RPMI8226 (cell line): ENCODE measurements around the gene ZGLP1.

Experiments
- DNase-seq: peaks from one replicate; pipeline ENCODE4 v3.0.0-alpha.2; 2015

ZGLP1 gene

GRCh38 chr19:10325732-10326131, 16.1 kb upstream of the ZGLP1 start:
- no peak for DNase-seq

- no peak for DNase-seq
These were observed 12.5 kb upstream of the ZGLP1 start for GRCh38 chr19:10321874-10322835.

- no peak for DNase-seq
These were observed 11.8 kb upstream of the ZGLP1 start for GRCh38 chr19:10321417-10321797.

GRCh38 chr19:10320602-10321416, 11.2 kb upstream of the ZGLP1 start:
- no peak for DNase-seq

GRCh38 chr19:10318807-10319682, 9.4 kb upstream of the ZGLP1 start:
- DNase-seq, result no peak

- DNase-seq, result no peak
These were observed 8.3 kb upstream of the ZGLP1 start for GRCh38 chr19:10317857-10318462.

- DNase-seq, result no peak
These were observed 7.6 kb upstream of the ZGLP1 start for GRCh38 chr19:10317045-10317856.

GRCh38 chr19:10316229-10317044, 6.8 kb upstream of the ZGLP1 start:
- DNase-seq, result no peak

- DNase-seq, result peak; percentile 92
These were observed 6.0 kb upstream of the ZGLP1 start, which contains the start of gene FDX2 for GRCh38 chr19:10315335-10316214. Gene FDX2 (minus strand): TSS chr19:10316015. CDS start chr19:10315996, 19 bp downstream.

- no peak for DNase-seq
These were observed 3.3 kb downstream of the ZGLP1 start for GRCh38 chr19:10306327-10306726.

GRCh38 chr19:10305139-10305806, 4.3 kb downstream of the ZGLP1 start:
- no peak for DNase-seq

GRCh38 chr19:10299545-10300458, 9.8 kb downstream of the ZGLP1 start:
- DNase-seq, result peak; percentile 40

- no peak for DNase-seq
These were observed 13.6 kb downstream of the ZGLP1 start for GRCh38 chr19:10295847-10296591.

- no peak for DNase-seq
These were observed 14.2 kb downstream of the ZGLP1 start for GRCh38 chr19:10295305-10295846.

- DNase-seq, result no peak
These were observed 15.3 kb downstream of the ZGLP1 start for GRCh38 chr19:10294368-10294697.

GRCh38 chr19:10293637-10294367, 15.8 kb downstream of the ZGLP1 start:
- DNase-seq, result no peak
